Measurements from ENCODE around the gene CDK15. TPM values are rescaled to one million over a fixed set of nuclear protein-coding genes. Genes with fewer than 3 reads are reported as not detected.

The CDK15 gene
- total RNA-seq, 2 donors from 2014 or later, result 1.5 to 8.3 TPM

- no peak for ATAC-seq (ENCODE audit: insufficient number of reproducible peaks, low FRiP score, low read depth)
- Histone ChIP-seq H3K4me3 (no peak overlapping the region), H3K36me3 (no peaks in the 10 kb centered on the region), H3K9me3 (no peaks in the 10 kb centered on the region), H3K4me1 (ENCODE audit: control insufficient read depth in 1 of 2, low read depth in 2 of 2) (peaks cover 0 to 6% of the 10 kb centered on the region in 2 donors), H3K27ac (no peak overlapping the region), H3K27me3 (replicated peaks; ENCODE audit: insufficient read depth) (no peaks in the 10 kb centered on the region)
- DNase-seq (ENCODE audit: low spot score), result no peak
- TF ChIP-seq CTCF (IDR thresholded peaks at IDR 0.05), result no peak
These were observed 126.2 kb downstream of the CDK15 start for GRCh38 chr2:201932511-201932910.

GRCh38 chr2:201933792-201934237, 127.5 kb downstream of the CDK15 start:
- no peak overlapping the region for H3K4me3 ChIP-seq
- H3K27me3 ChIP-seq (replicated peaks; ENCODE audit: insufficient read depth), result no peaks in the 10 kb centered on the region
- no peak overlapping the region for H3K27ac ChIP-seq
- no peaks in the 10 kb centered on the region for H3K9me3 ChIP-seq
- no peak for ATAC-seq (ENCODE audit: insufficient number of reproducible peaks, low FRiP score, low read depth)
- no peak for TF ChIP-seq CTCF (IDR thresholded peaks at IDR 0.05)
- DNase-seq (ENCODE audit: low spot score), result no peak
- peaks cover 0 to 6% of the 10 kb centered on the region in 2 donors for H3K4me1 ChIP-seq (ENCODE audit: control insufficient read depth in 1 of 2, low read depth in 2 of 2)
- no peaks in the 10 kb centered on the region for H3K36me3 ChIP-seq

- Histone ChIP-seq H3K4me1 (ENCODE audit: control insufficient read depth in 1 of 2, low read depth in 2 of 2) (no peaks in the 10 kb centered on the region), H3K4me3 (no peak overlapping the region), H3K27me3 (replicated peaks; ENCODE audit: insufficient read depth) (no peaks in the 10 kb centered on the region), H3K9me3 (no peaks in the 10 kb centered on the region), H3K27ac (no peak overlapping the region), H3K36me3 (no peaks in the 10 kb centered on the region)
- no peak for ATAC-seq (ENCODE audit: insufficient number of reproducible peaks, low FRiP score, low read depth)
- no peak for DNase-seq (ENCODE audit: low spot score)
- no peak for TF ChIP-seq CTCF (IDR thresholded peaks at IDR 0.05)
These were observed 130.5 kb downstream of the CDK15 start for GRCh38 chr2:201936817-201937216.

- Histone ChIP-seq H3K9me3 (no peaks in the 10 kb centered on the region), H3K4me3 (no peak overlapping the region), H3K27ac (no peak overlapping the region), H3K27me3 (replicated peaks; ENCODE audit: insufficient read depth) (no peaks in the 10 kb centered on the region), H3K4me1 (ENCODE audit: control insufficient read depth in 1 of 2, low read depth in 2 of 2) (no peaks in the 10 kb centered on the region), H3K36me3 (no peaks in the 10 kb centered on the region)
- DNase-seq (ENCODE audit: low spot score) (no peak), ATAC-seq (ENCODE audit: insufficient number of reproducible peaks, low FRiP score, low read depth) (no peak)
- no peak for TF ChIP-seq CTCF (IDR thresholded peaks at IDR 0.05)
These were observed 131.0 kb downstream of the CDK15 start for GRCh38 chr2:201937343-201937742.

- no peak for TF ChIP-seq CTCF (IDR thresholded peaks at IDR 0.05)
- H3K4me3 ChIP-seq, result no peak overlapping the region
- H3K27ac ChIP-seq, result no peak overlapping the region
- no peaks in the 10 kb centered on the region for H3K27me3 ChIP-seq (replicated peaks; ENCODE audit: insufficient read depth)
- H3K9me3 ChIP-seq, result no peaks in the 10 kb centered on the region
- ATAC-seq (ENCODE audit: insufficient number of reproducible peaks, low FRiP score, low read depth) (no peak), DNase-seq (ENCODE audit: low spot score) (no peak)
- H3K4me1 ChIP-seq (ENCODE audit: control insufficient read depth in 1 of 2, low read depth in 2 of 2), result no peaks in the 10 kb centered on the region
- no peaks in the 10 kb centered on the region for H3K36me3 ChIP-seq
These were observed 131.9 kb downstream of the CDK15 start for GRCh38 chr2:201938156-201938775.

Data from thoracic aorta (tissue), 2 donors.